ENCODE results near the gene RNU6-7.

RNU6-7 gene

GRCh38 chr14:32201816-32202490 lies at the start of gene RNU6-7:
Gene RNU6-7, plus strand, starts transcription at chr14:32202045.
- DNase-seq, result no peak

- DNase-seq, result no peak
Observed at GRCh38 chr14:32166029-32166428, 35.8 kb upstream of the RNU6-7 start.

- no peak for DNase-seq
Observed at GRCh38 chr14:32166924-32167323, 34.9 kb upstream of the RNU6-7 start.

- DNase-seq, result no peak
Observed at GRCh38 chr14:32167907-32168306, 33.9 kb upstream of the RNU6-7 start.

- DNase-seq, result no peak
Observed at GRCh38 chr14:32169191-32169590, 32.7 kb upstream of the RNU6-7 start.

GRCh38 chr14:32171469-32171868 lies 30.4 kb upstream of the RNU6-7 start:
- no peak for DNase-seq

GRCh38 chr14:32183151-32184058 lies 18.4 kb upstream of the RNU6-7 start:
- DNase-seq, result no peak

GRCh38 chr14:32185097-32185496 lies 16.7 kb upstream of the RNU6-7 start:
- no peak for DNase-seq

- DNase-seq, result no peak
Observed at GRCh38 chr14:32186248-32186647, 15.6 kb upstream of the RNU6-7 start.

GRCh38 chr14:32189811-32190210 lies 12.0 kb upstream of the RNU6-7 start:
- no peak for DNase-seq

- DNase-seq, result no peak
Observed at GRCh38 chr14:32190673-32191072, 11.2 kb upstream of the RNU6-7 start.

- DNase-seq, result no peak
Observed at GRCh38 chr14:32192712-32193373, 9.0 kb upstream of the RNU6-7 start.

GRCh38 chr14:32193532-32193931 lies 8.3 kb upstream of the RNU6-7 start:
- DNase-seq, result no peak

- DNase-seq, result no peak
Observed at GRCh38 chr14:32195636-32196035, 6.2 kb upstream of the RNU6-7 start.

GRCh38 chr14:32197919-32198318 lies 3.9 kb upstream of the RNU6-7 start:
- DNase-seq, result no peak

- DNase-seq, result no peak
Observed at GRCh38 chr14:32200368-32201192, 1.3 kb upstream of the RNU6-7 start.

GRCh38 chr14:32201193-32201815 lies 541 bp upstream of the RNU6-7 start:
- no peak for DNase-seq

- DNase-seq, result no peak
Observed at GRCh38 chr14:32202491-32202997, 699 bp downstream of the RNU6-7 start.

GRCh38 chr14:32202998-32203882 lies 1.4 kb downstream of the RNU6-7 start, which contains the start of gene RNU6-8:
Gene RNU6-8, minus strand, starts transcription at chr14:32203269.
- DNase-seq, result peak; percentile 11 to 15

- DNase-seq, result no peak
Observed at GRCh38 chr14:32203928-32204357, 2.1 kb downstream of the RNU6-7 start.

- DNase-seq, result no peak
Observed at GRCh38 chr14:32205554-32205953, 3.7 kb downstream of the RNU6-7 start.
